H1 (cell line): ENCODE measurements around the gene NID1. TPM values are rescaled to one million over a fixed set of nuclear protein-coding genes. Genes with fewer than 3 reads are reported as not detected.

Experiments
- CTCF ChIA-PET: fragments of 300-600 bp; sonication (Branson Sonifier 250); formaldehyde crosslinking; loops from one replicate; lab custom pipeline; 2021; ENCODE audit not compliant: partially characterized antibody; lab: Charles Lee
- POLR2A ChIA-PET: fragments of 300-600 bp; sonication (Branson Sonifier 250); formaldehyde crosslinking; loops from one replicate; lab custom pipeline; 2021; ENCODE audit warnings: inconsistent platforms; ENCODE audit not compliant: partially characterized antibody; lab: Charles Lee
- DNase-seq, 2 experiments: peaks; one replicate each; pipeline versions ENCODE4 v3.0.0 to v3.0.0-alpha.2; 2010 to 2022; ENCODE audit warnings: low spot score in 2 of 2, low read depth in 1 of 2, mixed read lengths in 1 of 2
- FAIRE-seq: peaks from 2 replicates; lab custom pipeline; 2011; peaks lifted over from hg19 to GRCh38; lab: Jason Lieb, UNC
- H2AFZ ChIP-seq: 2 replicates; pipeline ENCODE4 v1.8.1; 2012; ENCODE audit warnings: low read length, inconsistent platforms
- H2AK5ac ChIP-seq: 2 replicates; pipeline ENCODE4 v1.6.1; 2013; ENCODE audit warnings: low read depth, low read length
- H2BK120ac ChIP-seq: replicated peaks from 2 replicates; pipeline ENCODE3; 2013; ENCODE audit warnings: low read depth, low read length, inconsistent platforms
- H2BK12ac ChIP-seq: 2 replicates; pipeline ENCODE4 v1.6.1; 2013; ENCODE audit warnings: low read depth, low read length
- H2BK15ac ChIP-seq: 2 replicates; pipeline ENCODE4 v1.6.1; 2013; ENCODE audit warnings: low read length
- H2BK20ac ChIP-seq: 2 replicates; pipeline ENCODE4 v1.6.1; 2013; ENCODE audit warnings: low read length
- H2BK5ac ChIP-seq: 2 replicates; pipeline ENCODE4 v1.6.1; 2013; ENCODE audit warnings: low read depth, low read length
- H3K14ac ChIP-seq: 2 replicates; pipeline ENCODE4 v1.6.1; 2013; ENCODE audit warnings: inconsistent platforms; ENCODE audit not compliant: insufficient read length
- H3K18ac ChIP-seq: 2 replicates; pipeline ENCODE4 v1.6.1; 2013; ENCODE audit warnings: low read length; ENCODE audit errors: extremely low read depth
- H3K23ac ChIP-seq: 2 replicates; pipeline ENCODE4 v1.6.1; 2013; ENCODE audit warnings: inconsistent platforms; ENCODE audit not compliant: insufficient read length
- H3K23me2 ChIP-seq: 2 replicates; pipeline ENCODE4 v1.6.1; 2013; ENCODE audit warnings: low read depth, low read length
- H3K27ac ChIP-seq: 2 replicates; pipeline ENCODE4 v1.6.1; 2011; ENCODE audit warnings: low read depth, low read length, inconsistent platforms
- H3K27me3 ChIP-seq, 4 experiments: replicated peaks in 1 of 4; 1 replicate in 1 of 4; 2 replicates in 3 of 4; pipeline versions ENCODE4 v1.6.1 to v1.8.1; 2011 to 2013; ENCODE audit warnings: low read length in 3 of 4, mild to moderate bottlenecking in 3 of 4, inconsistent platforms in 2 of 4, mixed read lengths in 2 of 4, moderate library complexity in 1 of 4; ENCODE audit not compliant: control insufficient read depth in 3 of 4, insufficient read depth in 3 of 4; ENCODE audit errors: extremely low read depth in 1 of 4
- H3K36me3 ChIP-seq, 4 experiments: 2 replicates each; pipeline versions ENCODE4 v1.6.1 to v1.8.1; 2011 to 2013; ENCODE audit warnings: mild to moderate bottlenecking in 4 of 4, low read length in 3 of 4, moderate library complexity in 2 of 4, control low read depth in 1 of 4, inconsistent platforms in 1 of 4; ENCODE audit not compliant: insufficient read depth in 4 of 4, control insufficient read depth in 2 of 4
- H3K4ac ChIP-seq: replicated peaks from 2 replicates; pipeline ENCODE3; 2013; ENCODE audit warnings: low read length, low read depth, mixed read lengths, inconsistent platforms; ENCODE audit not compliant: insufficient read length
- H3K4me1 ChIP-seq, 4 experiments: replicated peaks in 1 of 4; 1 replicate in 1 of 4; 2 replicates in 3 of 4; pipeline versions ENCODE4 v1.6.1 to v1.8.1; 2011 to 2013; ENCODE audit warnings: low read length in 3 of 4, inconsistent platforms in 2 of 4, mixed read lengths in 1 of 4; ENCODE audit not compliant: insufficient read depth in 4 of 4, control insufficient read depth in 3 of 4
- H3K4me2 ChIP-seq, 2 experiments: 2 replicates each; pipeline versions ENCODE4 v1.6.1 to v1.8.1; 2011 to 2013; ENCODE audit warnings: low read depth in 2 of 2, low read length in 2 of 2, control low read depth in 1 of 2, inconsistent platforms in 1 of 2, mild to moderate bottlenecking in 1 of 2; ENCODE audit not compliant: insufficient read depth in 1 of 2
- H3K4me3 ChIP-seq, 4 experiments: fragments of 200-600, 300-600 bp in 1 of 4; sonication (generic), shearing (Covaris generic), sonication (Bioruptor Twin) in 1 of 4; 2 replicates each; pipeline versions ENCODE4 v1.5.1 to v1.8.1; 2011 to 2016; ENCODE audit warnings: low read length in 4 of 4, low read depth in 3 of 4, control low read depth in 2 of 4, inconsistent platforms in 2 of 4, mild to moderate bottlenecking in 2 of 4, mixed read lengths in 1 of 4, moderate library complexity in 1 of 4; ENCODE audit not compliant: insufficient read depth in 2 of 4; ENCODE audit errors: extremely low read depth in 1 of 4
- H3K56ac ChIP-seq: replicated peaks from 2 replicates; pipeline ENCODE3; 2013; ENCODE audit warnings: low read depth, mild to moderate bottlenecking, mixed read lengths, low read length, inconsistent platforms; ENCODE audit not compliant: insufficient read length
- H3K79me1 ChIP-seq: 2 replicates; pipeline ENCODE4 v1.6.1; 2013; ENCODE audit warnings: low read depth, low read length, control low read depth
- H3K79me2 ChIP-seq, 2 experiments: 2 replicates each; pipeline versions ENCODE4 v1.6.1 to v1.8.1; 2012 to 2013; ENCODE audit warnings: low read length in 2 of 2, mild to moderate bottlenecking in 2 of 2, inconsistent platforms in 1 of 2; ENCODE audit not compliant: insufficient read depth in 2 of 2, control insufficient read depth in 1 of 2
- H3K9ac ChIP-seq, 4 experiments: replicated peaks in 1 of 4; 1 replicate in 1 of 4; 2 replicates in 3 of 4; pipeline versions ENCODE4 v1.6.1 to v1.8.1; 2011 to 2013; ENCODE audit warnings: low read depth in 3 of 4, low read length in 3 of 4, control low read depth in 2 of 4, mild to moderate bottlenecking in 2 of 4, moderate library complexity in 2 of 4, inconsistent platforms in 1 of 4; ENCODE audit errors: extremely low read depth in 1 of 4
- H3K9me3 ChIP-seq, 2 experiments: 2 replicates each; pipeline versions ENCODE4 v1.6.1 to v1.8.1; 2012 to 2013; ENCODE audit warnings: mild to moderate bottlenecking in 2 of 2, moderate library complexity in 2 of 2, control low read depth in 1 of 2, inconsistent platforms in 1 of 2, low read depth in 1 of 2, low read length in 1 of 2, mixed read lengths in 1 of 2; ENCODE audit not compliant: insufficient read depth in 2 of 2
- H4K20me1 ChIP-seq, 2 experiments: replicated peaks in 1 of 2; 2 replicates each; pipeline versions ENCODE3 to v1.8.1; 2011 to 2013; ENCODE audit warnings: inconsistent platforms in 2 of 2, low read length in 2 of 2, mild to moderate bottlenecking in 1 of 2; ENCODE audit not compliant: insufficient read depth in 2 of 2, control insufficient read depth in 1 of 2
- H4K5ac ChIP-seq: 2 replicates; pipeline ENCODE4 v1.6.1; 2013; ENCODE audit warnings: low read length, low read depth, mixed read lengths, inconsistent platforms; ENCODE audit not compliant: insufficient read length
- H4K8ac ChIP-seq: 2 replicates; pipeline ENCODE4 v1.8.0; 2013; ENCODE audit warnings: mild to moderate bottlenecking, moderate library complexity, low read length, inconsistent platforms; ENCODE audit not compliant: insufficient read depth; ENCODE audit errors: extremely low read depth
- H4K91ac ChIP-seq: replicated peaks from 2 replicates; pipeline ENCODE3; 2013; ENCODE audit warnings: low read length, mixed read lengths, inconsistent platforms; ENCODE audit not compliant: insufficient read length
- CBX5 ChIP-seq: fragments of 300-800, 300-1000 bp; sonication (generic); IDR thresholded peaks from 2 replicates; pipeline ENCODE4 v1.7.1; 2016; ENCODE audit warnings: antibody characterized with exemption, low read length, low read depth
- CHD1 ChIP-seq: IDR thresholded peaks from 2 replicates; pipeline ENCODE4 v1.6.1; 2012; ENCODE audit warnings: low read depth, low read length, improper control_type of control experiment
- EP300 ChIP-seq, 2 experiments: IDR thresholded peaks; 1 replicate in 1 of 2; 2 replicates in 1 of 2; pipeline ENCODE4 v1.6.1; 2011 to 2012; ENCODE audit warnings: low read depth in 2 of 2, low read length in 2 of 2, mild to moderate bottlenecking in 2 of 2, borderline replicate concordance in 1 of 2, inconsistent platforms in 1 of 2, moderate library complexity in 1 of 2
- JUN ChIP-seq: IDR thresholded peaks from 2 replicates; pipeline ENCODE4 v1.6.1; 2011; ENCODE audit warnings: low read depth, mild to moderate bottlenecking, improper control_type of control experiment, low read length
- KDM4A ChIP-seq: IDR thresholded peaks from one replicate; pipeline ENCODE4 v1.7.1; 2012; ENCODE audit warnings: low read depth, mild to moderate bottlenecking, moderate library complexity, low read length, inconsistent platforms; ENCODE audit not compliant: severe bottlenecking
- MAFK ChIP-seq: IDR thresholded peaks from 2 replicates; pipeline ENCODE4 v1.6.1; 2012; ENCODE audit warnings: low read depth, mild to moderate bottlenecking, improper control_type of control experiment, low read length
- NANOG ChIP-seq: IDR thresholded peaks from 2 replicates; pipeline ENCODE4 v1.6.1; 2011; ENCODE audit warnings: low read length, low read depth, mild to moderate bottlenecking, inconsistent platforms; ENCODE audit not compliant: insufficient read depth, poor library complexity, severe bottlenecking
- RBBP5 ChIP-seq: IDR thresholded peaks from 2 replicates; pipeline ENCODE4 v1.7.1; 2012; ENCODE audit warnings: low read depth, mild to moderate bottlenecking, inconsistent platforms, low read length, moderate library complexity, borderline replicate concordance
- WGBS, 2 experiments: shearing (Covaris generic) in 1 of 2; methylation state at CpG; one replicate each; pipeline versions ENCODE4 v1.1.6 to v1.1.7; 2013 to 2015; ENCODE audit warnings: low lambda C conversion rate in 2 of 2, mixed read lengths in 2 of 2, inconsistent platforms in 1 of 2, low coverage in 1 of 2, missing lambda C conversion rate in 1 of 2; ENCODE audit not compliant: insufficient replicate concordance in 2 of 2, insufficient coverage in 1 of 2, insufficient read length in 1 of 2; ENCODE audit errors: extremely low coverage in 1 of 2, missing lambda C conversion rate in 1 of 2; 5-methylcytosine and 5-hydroxymethylcytosine counted together
- polyA plus RNA-seq, 7 experiments: library from polyadenylated mRNA; depleted of rRNA in 3 of 7; stranded (reverse) in 5 of 7; unstranded in 2 of 7; fragments of >200 nt in 5 of 7; fragments of 200-250 nt in 2 of 7; gene quantifications; 1 replicate in 5 of 7; 2 replicates in 1 of 7; 4 replicates in 1 of 7; pipeline versions ENCODE4 v1.2.1 to v1.2.3, GENCODE V29; 2011 to 2013; ENCODE audit warnings: missing spikeins in 2 of 7, mixed read lengths in 2 of 7
- total RNA-seq: library from RNA; stranded (reverse); fragmentation: NEBNext Ultra II Directional; extraction: Animal tissue kit (Norgen Biotek cat#: 25700); gene quantifications from 2 replicates; pipeline ENCODE4 v1.2.1, GENCODE V29; 2021

Gene NID1
- total and polyA plus RNA-seq, 2 of the 8 experiments (the other 6 are each of a cell fraction or from before 2014, with no cell fraction given), result 20.9 to 25.4 TPM

DNA sequence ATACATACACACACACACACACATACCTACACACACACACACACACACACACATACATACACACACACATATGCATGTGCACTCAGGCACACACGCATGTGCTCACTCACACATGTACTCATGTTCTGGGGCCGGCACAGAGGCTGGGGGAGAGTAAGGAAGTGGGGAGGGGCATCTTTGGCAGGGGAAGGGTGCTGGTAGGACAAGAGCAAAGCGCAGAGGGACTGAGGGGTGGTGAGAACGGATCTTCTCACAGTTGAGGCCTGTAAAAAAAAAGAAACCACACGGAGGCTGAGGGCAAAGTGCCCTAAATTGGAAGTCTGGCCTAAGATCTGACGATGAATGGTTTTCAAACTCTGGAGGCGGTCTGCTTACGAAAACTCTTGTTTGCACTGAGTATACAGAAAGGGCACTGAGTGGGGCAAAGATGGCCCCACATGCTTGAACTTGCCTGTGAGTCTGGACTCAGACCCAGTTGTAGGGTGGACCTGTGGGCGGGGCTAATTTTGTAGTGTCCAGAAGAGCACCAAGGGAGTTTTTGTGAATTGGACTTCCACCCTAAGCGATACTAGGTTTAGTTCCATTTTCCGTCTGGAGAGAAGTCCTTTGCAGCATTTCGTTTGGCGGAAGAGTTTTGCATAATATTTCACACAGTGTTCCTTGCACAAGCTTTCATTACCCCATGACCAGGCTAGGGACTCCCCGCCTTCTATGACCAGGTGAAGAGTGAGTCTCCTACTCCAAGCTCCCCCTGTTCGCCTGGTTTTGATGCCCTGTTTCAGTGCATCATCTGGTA lies 118.9 kb downstream of the NID1 start:
- no peaks in the 10 kb centered on the region for H3K36me3 ChIP-seq
- no peak overlapping the region for H2BK15ac ChIP-seq
- peaks cover 2% of the 10 kb centered on the region; the same call in 1 of the 2 replicates for H3K23me2 ChIP-seq
- TF ChIP-seq KDM4A, result no peak
- TF ChIP-seq RBBP5, result no peak
- no peak for TF ChIP-seq NANOG
- no peak for TF ChIP-seq EP300 (IDR thresholded peaks at IDR 0.05; ENCODE audit: borderline replicate concordance in 1 of 2, low read depth in 2 of 2, low read length in 2 of 2)
- TF ChIP-seq CHD1, result no peak
- no peak for TF ChIP-seq JUN
- no peak for TF ChIP-seq CBX5
- TF ChIP-seq MAFK, result no peak
- no peak overlapping the region for H3K56ac ChIP-seq
- no peaks in the 10 kb centered on the region for H3K4me1 ChIP-seq
- H4K91ac ChIP-seq, result no peak overlapping the region
- no peak overlapping the region; the same call in 1 of the 2 replicates for H2AFZ ChIP-seq
- no peaks in the 10 kb centered on the region for H3K79me2 ChIP-seq
- H2BK12ac ChIP-seq, result no peak overlapping the region
- H2BK5ac ChIP-seq, result no peak overlapping the region
- H3K23ac ChIP-seq, result no peak overlapping the region
- H3K4ac ChIP-seq, result no peak overlapping the region
- no peaks in the 10 kb centered on the region for H3K79me1 ChIP-seq
- H4K8ac ChIP-seq, result no peak overlapping the region
- H3K4me2 ChIP-seq, result no peak overlapping the region
- H4K5ac ChIP-seq, result no peak overlapping the region
- no peak overlapping the region for H3K4me3 ChIP-seq
- H3K27me3 ChIP-seq, result no peaks in the 10 kb centered on the region; a peak in 2 of 7 replicates
- no peaks in the 10 kb centered on the region for H4K20me1 ChIP-seq
- WGBS, 2 experiments, result 82% methylated on average over 15 of the region's 15 CpGs; no CpG with 5 or more reads in 1 of the 2 experiments
- H3K27ac ChIP-seq, result no peak overlapping the region
- no peak overlapping the region for H3K9ac ChIP-seq
- DNase-seq (no peak), FAIRE-seq (no peak)
- H2BK120ac ChIP-seq, result no peak overlapping the region
- no peak overlapping the region for H2AK5ac ChIP-seq
- no peak overlapping the region for H2BK20ac ChIP-seq
- POLR2A ChIA-PET, result no interaction called here
- no peak overlapping the region for H3K18ac ChIP-seq
- H3K9me3 ChIP-seq, result no peaks in the 10 kb centered on the region
- CTCF ChIA-PET, result interaction anchor here (0.6 to 2.5 kb wide), 7 partner anchors 10 to 102 kb away, joined by 3 to 7 read pairs (median 3); partner anchors contain the start of gene LYST
- H3K14ac ChIP-seq, result no peak overlapping the region
